Measurements from ENCODE around the gene ATP2B2.
A peak's percentile ranks its signal among the peaks of the same experiment; 100 is the strongest.

Gene ATP2B2

GRCh38 chr3:10378742-10379141, 126.6 kb downstream of the ATP2B2 start:
- no peak for DNase-seq

GRCh38 chr3:10378246-10378645, 127.1 kb downstream of the ATP2B2 start:
- DNase-seq, result no peak

- no peak for DNase-seq
These were observed 128.1 kb downstream of the ATP2B2 start for GRCh38 chr3:10377148-10377725.

DNA sequence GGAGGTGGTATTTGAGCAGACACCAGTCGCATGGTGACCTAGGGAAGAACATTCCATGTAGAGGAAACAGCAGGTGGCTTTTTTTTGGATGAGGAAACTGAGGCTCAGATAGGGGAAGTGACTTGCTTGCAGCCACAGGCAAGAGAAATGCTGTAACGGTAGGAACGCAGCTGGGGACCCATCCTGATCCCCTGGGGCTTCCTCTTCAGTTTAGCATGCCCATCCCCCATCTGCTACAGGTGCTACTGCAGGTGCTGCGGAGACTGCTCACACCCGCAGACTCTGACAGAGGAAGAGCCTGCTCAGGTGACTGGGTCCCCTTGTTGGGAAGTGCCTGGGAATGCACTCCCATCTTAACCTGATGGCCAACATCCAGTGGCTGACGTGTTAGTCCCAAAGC, 129.0 kb downstream of the ATP2B2 start:
- DNase-seq, result no peak

DNA sequence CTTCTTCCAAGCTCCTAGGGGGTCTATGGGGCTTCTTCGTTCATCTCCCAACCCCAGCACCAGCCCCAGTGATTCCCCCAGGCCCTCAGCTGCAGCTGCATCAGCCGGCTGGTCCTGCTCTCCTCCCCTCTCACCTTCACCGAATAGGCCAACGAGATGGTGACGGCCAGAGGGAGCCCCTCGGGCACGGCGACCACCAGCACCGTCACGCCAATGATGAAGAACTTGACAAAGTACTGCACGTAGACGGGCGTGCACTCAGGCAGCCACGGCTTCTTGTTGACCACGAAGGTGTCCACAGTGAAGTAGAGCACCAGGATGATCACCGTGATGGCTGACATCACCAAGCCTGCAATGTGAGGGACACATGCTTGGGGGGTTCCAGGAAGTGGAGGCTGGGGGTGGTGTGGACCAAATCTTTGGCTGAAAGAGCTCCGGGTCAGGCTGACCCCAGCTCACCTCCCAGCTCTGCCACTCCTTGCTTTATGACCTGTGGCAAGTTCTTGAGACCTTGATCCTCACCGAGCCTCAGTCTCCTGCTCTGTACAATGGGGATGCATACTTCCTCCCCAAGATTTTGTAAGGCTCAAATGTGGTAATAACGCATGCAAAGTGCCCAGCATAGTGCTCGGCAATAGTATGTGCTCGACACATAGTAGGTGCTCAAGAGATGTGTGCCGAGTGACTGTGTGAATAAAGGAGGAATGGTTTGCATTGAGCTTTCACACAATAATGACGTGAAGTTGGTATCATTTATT, 129.9 kb downstream of the ATP2B2 start:
- no peak for DNase-seq

DNA sequence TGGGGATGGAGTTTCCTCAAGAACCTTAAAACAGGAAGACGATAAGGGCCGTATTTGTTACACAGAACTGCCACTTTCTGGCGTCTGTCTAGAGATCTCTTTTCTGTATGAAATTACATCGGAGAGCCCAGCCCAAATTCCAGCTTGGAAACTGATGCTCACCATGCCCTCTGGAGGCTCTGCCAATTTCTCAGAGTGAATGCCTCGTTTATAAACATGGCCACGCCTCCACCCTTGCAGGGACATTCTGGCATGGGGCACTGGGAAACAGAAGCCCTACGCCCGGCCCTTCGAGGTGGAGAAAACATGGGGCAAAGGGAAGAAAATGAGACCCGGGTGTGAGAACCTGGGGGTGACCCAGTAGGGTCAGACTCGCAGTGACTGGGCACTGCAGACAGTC, 131.1 kb downstream of the ATP2B2 start:
- no peak for DNase-seq

DNA sequence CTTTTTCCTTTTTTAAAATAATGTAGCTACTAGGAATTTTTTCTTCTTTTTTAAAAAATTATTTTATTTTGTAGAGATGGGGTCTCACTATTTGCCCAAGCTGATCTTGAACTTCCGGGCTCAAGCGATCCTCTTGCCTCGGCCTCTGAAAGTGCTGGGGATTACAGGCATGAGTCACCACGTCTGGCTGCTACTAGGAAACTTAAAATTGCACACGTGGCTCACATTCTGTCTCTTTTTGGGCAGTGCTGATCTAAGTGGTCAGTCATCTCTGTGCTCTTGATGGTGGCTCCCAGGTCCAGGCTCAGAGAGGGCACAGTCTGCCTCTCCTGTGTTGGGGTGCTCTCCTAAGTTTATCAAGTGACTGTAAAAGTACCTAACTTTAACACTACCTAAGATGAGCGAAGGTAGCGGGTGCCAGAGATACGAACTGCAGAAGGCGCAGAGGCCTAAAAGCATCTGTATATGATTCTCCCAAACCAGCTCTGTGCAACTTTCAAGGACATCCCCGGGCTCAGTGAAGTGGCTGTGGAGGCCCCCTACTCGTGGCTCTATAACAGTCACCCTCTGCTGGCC, 131.6 kb downstream of the ATP2B2 start:
- DNase-seq, result no peak

- DNase-seq, result no peak
These were observed 133.6 kb downstream of the ATP2B2 start for GRCh38 chr3:10371789-10372188.

GRCh38 chr3:10371167-10371566, 134.2 kb downstream of the ATP2B2 start:
- no peak for DNase-seq

DNA sequence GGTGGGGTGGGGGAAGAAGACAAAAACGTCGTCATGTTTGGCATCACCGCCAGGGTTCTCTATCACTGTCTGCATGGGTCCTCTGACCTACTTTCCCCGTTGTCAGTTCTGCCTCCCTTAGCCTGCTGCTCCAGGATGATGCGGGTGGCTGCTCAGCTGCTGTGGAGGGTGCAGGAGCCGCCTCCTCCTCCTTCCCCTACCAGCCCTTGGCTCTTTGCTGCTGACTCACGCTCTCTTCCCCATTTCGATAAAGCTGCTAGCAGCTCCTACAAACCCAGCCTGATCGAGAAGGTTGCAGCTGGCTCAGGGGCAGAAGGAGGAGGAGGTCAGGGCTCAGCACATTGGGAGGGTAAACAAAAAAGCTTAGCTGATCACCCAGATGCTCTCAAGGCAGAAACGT, 135.0 kb downstream of the ATP2B2 start:
- DNase-seq, result no peak

GRCh38 chr3:10368512-10368911, 136.9 kb downstream of the ATP2B2 start:
- no peak for DNase-seq

DNA sequence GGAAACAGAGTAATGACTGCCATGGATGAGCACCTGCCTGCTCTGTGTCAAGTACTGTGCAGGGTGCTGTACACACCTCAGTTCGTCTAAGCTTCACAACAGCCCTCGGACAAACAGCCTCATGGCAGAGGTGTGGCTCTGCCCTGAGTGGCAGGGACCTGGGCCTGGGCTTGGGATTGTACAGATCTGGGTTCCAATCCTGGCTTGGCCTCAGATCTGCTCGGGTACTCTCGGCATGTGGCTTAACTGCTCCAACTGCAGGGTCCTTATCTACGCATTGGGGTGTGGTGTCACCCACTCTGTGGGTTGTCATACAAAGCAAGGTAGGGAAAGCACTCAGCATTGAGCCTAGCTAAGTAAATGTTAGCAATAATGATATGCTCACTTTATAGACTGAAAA, 137.9 kb downstream of the ATP2B2 start:
- DNase-seq, result no peak

GRCh38 chr3:10366651-10367101, 138.7 kb downstream of the ATP2B2 start:
- DNase-seq, result peak; percentile 71

- DNase-seq, result no peak
These were observed 139.6 kb downstream of the ATP2B2 start for GRCh38 chr3:10365791-10366190.

- no peak for DNase-seq
These were observed 140.1 kb downstream of the ATP2B2 start for GRCh38 chr3:10365316-10365715.

- DNase-seq, result no peak
These were observed 140.6 kb downstream of the ATP2B2 start for GRCh38 chr3:10364806-10365205.

GRCh38 chr3:10363935-10364334, 141.5 kb downstream of the ATP2B2 start:
- DNase-seq, result no peak

DNA sequence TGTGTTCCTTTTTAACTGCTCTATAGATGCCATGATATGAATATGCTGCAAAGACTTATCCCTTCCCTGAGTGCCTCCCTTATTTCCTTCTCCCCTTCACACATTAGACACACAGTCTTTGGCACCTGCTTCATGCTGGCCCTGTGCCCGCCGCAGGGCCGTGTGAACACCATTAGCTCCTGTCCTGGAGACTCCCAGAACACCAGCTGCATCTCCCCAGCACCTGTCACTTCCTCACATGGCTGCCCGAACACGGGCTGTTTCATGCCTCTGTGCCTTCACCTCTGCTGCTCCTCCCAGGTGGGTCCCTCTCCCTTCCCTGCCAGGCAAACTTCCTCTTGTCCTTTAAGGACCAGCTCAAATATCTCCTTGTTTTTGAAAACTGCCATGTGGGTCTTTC, 144.0 kb downstream of the ATP2B2 start:
- DNase-seq, result no peak

DNA sequence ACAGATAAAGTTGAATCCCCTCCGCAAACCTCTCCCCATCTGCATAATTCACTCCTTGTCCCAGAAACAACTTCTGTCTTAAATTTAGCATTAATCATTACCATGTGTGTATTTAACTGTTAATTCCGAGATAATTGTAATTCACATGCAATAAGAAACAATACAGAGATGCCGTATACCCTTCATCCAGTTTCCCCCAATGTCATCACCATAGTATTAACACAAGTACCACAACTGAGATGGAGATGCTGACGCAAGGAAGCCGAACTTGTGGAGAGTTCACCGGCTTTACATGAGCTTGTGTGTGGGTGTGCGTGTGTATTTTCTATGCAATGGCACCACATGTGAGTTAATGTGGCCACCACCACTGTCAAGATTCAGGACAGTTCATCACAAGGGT, 144.9 kb downstream of the ATP2B2 start:
- no peak for DNase-seq

- no peak for DNase-seq
These were observed 145.6 kb downstream of the ATP2B2 start for GRCh38 chr3:10359761-10360161.

DNA sequence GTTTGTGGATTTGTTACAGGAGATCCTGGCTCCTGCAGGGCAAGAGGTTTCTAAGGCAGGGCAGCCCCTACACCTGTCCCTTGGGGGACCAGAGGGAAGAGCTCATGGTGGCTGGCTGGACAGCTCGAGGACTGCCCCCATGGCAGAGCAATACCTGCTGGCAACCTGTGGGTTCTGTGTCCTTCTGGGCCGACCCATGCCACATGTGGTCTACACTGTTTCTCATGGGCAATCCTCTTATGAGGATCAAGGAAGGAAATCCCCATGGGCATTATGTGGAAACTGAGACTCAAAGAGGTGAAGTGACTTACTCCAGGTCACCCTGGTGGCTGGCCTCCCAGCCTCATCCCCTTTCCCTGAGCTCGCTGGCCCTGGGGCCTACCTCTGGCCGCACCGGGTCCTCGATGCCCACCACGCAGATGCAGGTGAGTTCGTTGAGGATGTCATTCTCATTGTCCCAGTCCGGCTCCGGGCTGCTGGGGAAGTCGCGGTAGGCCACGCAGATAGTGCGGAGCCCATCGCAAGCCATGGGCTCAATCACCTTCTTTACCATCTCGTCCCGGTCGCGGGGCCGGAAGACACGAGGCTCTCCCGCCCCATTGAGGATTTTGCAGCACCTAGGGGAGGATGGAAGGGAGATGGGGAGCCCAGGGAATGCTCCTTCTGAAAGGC, 146.9 kb downstream of the ATP2B2 start:
- no peak for DNase-seq

- DNase-seq, result no peak
These were observed 147.6 kb downstream of the ATP2B2 start for GRCh38 chr3:10357592-10358308.

DNA sequence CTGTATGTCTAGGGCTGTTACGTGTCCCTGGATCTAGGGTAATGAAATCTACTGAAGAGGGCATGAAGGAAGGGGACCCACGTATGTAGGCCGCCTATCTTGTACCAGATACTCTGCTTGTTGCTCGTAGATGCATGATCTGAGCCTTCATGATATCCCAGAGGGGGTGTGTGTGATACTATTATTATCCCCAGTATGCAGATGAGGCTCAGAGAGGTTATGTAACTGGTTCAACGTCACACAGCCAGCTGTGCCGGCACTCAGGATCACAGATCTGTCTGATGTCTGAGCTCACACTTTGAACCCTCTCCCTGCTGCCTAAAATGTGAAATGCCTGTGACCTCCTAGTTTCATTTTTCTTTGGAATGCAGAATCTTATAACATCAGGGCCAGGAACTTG, 148.3 kb downstream of the ATP2B2 start:
- no peak for DNase-seq
